LNCAP (cell line): ENCODE measurements around the gene TRMT61A.

ENCODE experiments used
- CTCF ChIP-seq: fragments of 450-650 bp; IDR thresholded peaks from 2 replicates; pipeline ENCODE4 v1.5.1; 2017; ENCODE audit warnings: mild to moderate bottlenecking

TRMT61A gene

GRCh38 chr14:103528146-103528586, 830 bp upstream of the TRMT61A start:
- no peak for TF ChIP-seq CTCF

- TF ChIP-seq CTCF, result no peak
These were observed 678 bp downstream of the TRMT61A start for GRCh38 chr14:103529383-103530365.

GRCh38 chr14:103530390-103530789, 1.4 kb downstream of the TRMT61A start:
- no peak for TF ChIP-seq CTCF

- TF ChIP-seq CTCF, result no peak
These were observed 1.8 kb downstream of the TRMT61A start for GRCh38 chr14:103530831-103531230.

- TF ChIP-seq CTCF, result no peak
These were observed 2.6 kb downstream of the TRMT61A start for GRCh38 chr14:103531421-103532215.

GRCh38 chr14:103532216-103533136, 3.5 kb downstream of the TRMT61A start:
- no peak for TF ChIP-seq CTCF
